Mucosa of descending colon (tissue), 3 donors: ENCODE results near the gene COL9A1. TPM values are rescaled to one million over a fixed set of nuclear protein-coding genes. Genes with fewer than 3 reads are reported as not detected.
"Not testable (repeated sequence)": the region's sequence is repeated elsewhere in the genome, so short reads cannot be mapped to it uniquely, and the experiment has no call there.

Source experiments
- ATAC-seq: fragments of 200-7000 bp; cut with Tn5 transposase; one replicate; pipeline ENCODE4 v1.9.1; 2020; ENCODE audit warnings: mild to moderate bottlenecking, moderate library complexity
- DNase-seq, 3 donors: peaks; one replicate each; pipeline ENCODE4 v3.0.0-alpha.2; 2020
- H3K36me3 ChIP-seq: fragments of 200-600 bp; one replicate; pipeline ENCODE4 v1.8.0; 2021; ENCODE audit warnings: low read depth, mild to moderate bottlenecking
- H3K4me1 ChIP-seq: fragments of 200-600 bp; one replicate; pipeline ENCODE4 v1.8.0; 2021; ENCODE audit warnings: low read depth, mild to moderate bottlenecking
- H3K4me3 ChIP-seq: fragments of 200-600 bp; one replicate; pipeline ENCODE4 v1.8.0; 2021; ENCODE audit warnings: mild to moderate bottlenecking
- H3K9me3 ChIP-seq: fragments of 200-600 bp; one replicate; pipeline ENCODE4 v1.8.0; 2021; ENCODE audit warnings: mild to moderate bottlenecking
- intact Hi-C, 2 donors: fragments of 100-400 bp; cut with DNase I in 1 of 2; cut with micrococcal nuclease in 1 of 2; formaldehyde crosslinking; loops; one replicate each; pipeline versions ENCODE4 v1.11.0 to v1.11.1; 2022; cut with DNase I, micrococcal nuclease
- total RNA-seq, 3 donors: library from RNA; stranded (reverse); fragmentation: NEBNext Ultra II Directional in 2 of 3; extraction: Animal tissue kit (Norgen Biotek cat#: 25700) in 2 of 3; gene quantifications; one replicate each; pipeline versions ENCODE4 v1.2.1 to v1.2.4, GENCODE V29; 2021 to 2023
- TF ChIP-seq, protein P1 (sequence below): fragments of 200-600 bp; IDR thresholded peaks from one replicate; pipeline ENCODE4 v1.8.0; 2022; ENCODE audit warnings: antibody characterized with exemption, mild to moderate bottlenecking
- donor health status: DM: no; HTN: no; CAD: no; lungs with moderate emphysema.
- donor health status: DM: no; HTN: no; CAD: no.
- donor health status: DM: no; HTN: yes; CAD: no.

The COL9A1 gene
- total RNA-seq, 3 donors from 2014 or later: 0.32 to 1.8 (median 0.96) TPM

GRCh38 chr6:70337743-70338105 lies 34.8 kb upstream of the COL9A1 start:
- H3K4me3 ChIP-seq: no peak overlapping the region
- H3K9me3 ChIP-seq: peaks cover 4% of the 10 kb centered on the region
- TF ChIP-seq, protein P1, sequence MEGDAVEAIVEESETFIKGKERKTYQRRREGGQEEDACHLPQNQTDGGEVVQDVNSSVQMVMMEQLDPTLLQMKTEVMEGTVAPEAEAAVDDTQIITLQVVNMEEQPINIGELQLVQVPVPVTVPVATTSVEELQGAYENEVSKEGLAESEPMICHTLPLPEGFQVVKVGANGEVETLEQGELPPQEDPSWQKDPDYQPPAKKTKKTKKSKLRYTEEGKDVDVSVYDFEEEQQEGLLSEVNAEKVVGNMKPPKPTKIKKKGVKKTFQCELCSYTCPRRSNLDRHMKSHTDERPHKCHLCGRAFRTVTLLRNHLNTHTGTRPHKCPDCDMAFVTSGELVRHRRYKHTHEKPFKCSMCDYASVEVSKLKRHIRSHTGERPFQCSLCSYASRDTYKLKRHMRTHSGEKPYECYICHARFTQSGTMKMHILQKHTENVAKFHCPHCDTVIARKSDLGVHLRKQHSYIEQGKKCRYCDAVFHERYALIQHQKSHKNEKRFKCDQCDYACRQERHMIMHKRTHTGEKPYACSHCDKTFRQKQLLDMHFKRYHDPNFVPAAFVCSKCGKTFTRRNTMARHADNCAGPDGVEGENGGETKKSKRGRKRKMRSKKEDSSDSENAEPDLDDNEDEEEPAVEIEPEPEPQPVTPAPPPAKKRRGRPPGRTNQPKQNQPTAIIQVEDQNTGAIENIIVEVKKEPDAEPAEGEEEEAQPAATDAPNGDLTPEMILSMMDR: no peak
- no peaks in the 10 kb centered on the region for H3K36me3 ChIP-seq
- intact Hi-C loops: no loop called here
- H3K4me1 ChIP-seq: no peaks in the 10 kb centered on the region
- DNase-seq (no peak), ATAC-seq (no peak)

DNA sequence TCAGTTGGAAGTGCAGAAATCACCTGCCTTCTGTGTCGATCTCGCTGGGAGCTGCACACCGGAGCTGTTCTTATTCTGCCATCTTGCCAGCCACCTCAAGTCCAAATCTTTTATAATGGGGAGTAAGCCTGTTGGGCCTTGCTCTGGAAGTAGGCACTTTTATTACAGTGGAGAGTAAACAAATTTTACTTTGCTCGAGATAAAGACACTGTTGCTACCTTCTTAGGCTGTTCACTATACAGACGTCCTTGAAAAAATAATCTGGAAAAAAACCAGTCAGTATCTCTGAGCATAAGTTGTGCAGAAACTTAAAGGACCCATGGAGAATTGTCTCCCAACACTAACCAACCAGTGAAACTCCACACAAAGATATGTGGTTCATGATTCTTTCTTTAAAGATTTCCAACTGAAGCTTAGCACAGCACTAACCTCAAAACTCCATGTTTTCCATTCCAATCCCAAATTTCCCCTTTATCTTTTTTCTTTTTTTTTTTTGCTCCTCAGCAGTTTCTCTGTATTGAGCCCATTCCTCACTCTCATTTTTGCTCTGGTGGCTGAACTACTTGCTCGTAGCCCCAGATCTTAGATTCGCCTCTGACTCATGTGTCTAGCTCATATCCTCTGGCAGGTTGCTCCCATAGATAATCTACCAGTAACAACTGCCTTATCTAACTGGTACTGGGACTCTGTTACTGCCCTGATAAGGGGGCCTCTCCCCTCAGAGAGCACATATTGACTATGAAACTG lies 34.3 kb upstream of the COL9A1 start:
- intact Hi-C loops: no loop called here
- Histone ChIP-seq H3K4me3 (no peak overlapping the region), H3K36me3 (no peaks in the 10 kb centered on the region), H3K9me3 (peaks cover 4% of the 10 kb centered on the region), H3K4me1 (no peaks in the 10 kb centered on the region)
- TF ChIP-seq, protein P1: no peak
- ATAC-seq (peak; percentile 67), DNase-seq (no peak)

DNA sequence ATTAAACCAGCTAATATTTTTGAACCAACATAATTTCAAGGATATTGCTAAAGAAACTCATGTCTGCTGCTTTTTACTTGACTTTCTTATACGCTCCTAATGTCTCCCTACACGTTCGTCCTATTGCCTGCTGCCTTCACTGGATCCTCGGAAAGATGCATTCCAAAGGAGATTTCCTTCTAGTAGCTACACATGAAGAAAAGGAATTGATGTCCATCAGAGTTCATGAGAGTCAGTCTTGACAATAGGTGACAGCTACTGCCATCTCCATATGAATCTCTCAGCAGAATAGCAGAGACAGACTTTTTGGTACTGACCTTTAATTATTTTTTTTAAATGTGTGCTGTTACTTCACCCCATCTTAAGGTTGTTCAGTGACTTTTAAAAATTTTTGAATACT lies 24.2 kb upstream of the COL9A1 start:
- Histone ChIP-seq H3K4me3 (no peak overlapping the region), H3K9me3 (no peaks in the 10 kb centered on the region), H3K36me3 (no peaks in the 10 kb centered on the region), H3K4me1 (no peaks in the 10 kb centered on the region)
- intact Hi-C loops: no loop called here
- TF ChIP-seq, protein P1: no peak
- DNase-seq: no peak
- no peak for ATAC-seq

DNA sequence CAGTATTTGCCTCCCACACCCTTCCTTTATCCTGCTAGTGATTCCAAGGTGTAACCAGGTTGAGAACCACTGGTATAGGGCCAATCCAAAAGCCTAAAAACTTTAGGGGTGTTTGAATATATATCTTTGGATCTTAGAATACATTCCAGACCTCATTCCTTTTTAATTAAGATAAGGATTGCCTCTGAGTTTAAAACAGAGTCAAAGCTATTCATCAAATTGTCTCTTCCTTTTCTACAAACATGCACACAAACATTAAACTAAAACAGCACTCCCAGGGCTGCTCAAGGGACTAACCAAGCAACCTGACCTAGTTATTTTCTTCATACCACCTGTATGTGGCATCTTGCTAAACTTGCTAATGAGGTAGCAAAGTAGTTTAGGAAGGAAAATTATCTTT lies 22.1 kb upstream of the COL9A1 start:
- DNase-seq (no peak), ATAC-seq (no peak)
- Histone ChIP-seq H3K4me3 (no peak overlapping the region), H3K9me3 (no peaks in the 10 kb centered on the region), H3K36me3 (no peaks in the 10 kb centered on the region), H3K4me1 (no peaks in the 10 kb centered on the region)
- TF ChIP-seq, protein P1: no peak
- intact Hi-C loops: no loop called here

DNA sequence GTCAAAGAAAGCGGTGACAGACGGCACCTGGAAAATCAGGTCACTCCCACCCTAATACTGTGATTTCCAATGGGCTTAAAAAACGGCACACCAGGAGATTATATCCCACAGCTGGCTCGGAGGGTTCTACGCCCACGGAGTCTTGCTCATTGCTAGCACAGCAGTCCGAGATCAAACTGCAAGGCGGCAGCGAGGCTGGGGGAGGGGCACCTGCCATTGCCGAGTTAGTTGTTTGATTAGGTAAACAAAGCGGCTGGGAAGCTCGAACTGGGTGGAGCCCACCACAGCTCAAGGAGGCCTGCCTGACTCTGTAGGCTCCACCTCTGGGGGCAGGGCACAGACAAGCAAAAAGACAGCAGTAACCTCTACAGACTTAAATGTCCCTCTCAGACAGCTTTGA lies 14.9 kb upstream of the COL9A1 start:
- H3K9me3 ChIP-seq, ATAC-seq, H3K4me1 ChIP-seq, intact Hi-C loops, DNase-seq, H3K4me3 ChIP-seq, H3K36me3 ChIP-seq: not testable (repeated sequence)

- TF ChIP-seq, protein P1: no peak
- DNase-seq: no peak
- Histone ChIP-seq H3K4me1 (no peaks in the 10 kb centered on the region), H3K9me3 (no peaks in the 10 kb centered on the region), H3K4me3 (no peak overlapping the region), H3K36me3 (no peaks in the 10 kb centered on the region)
- intact Hi-C loops: no loop called here
- ATAC-seq: no peak
These were observed 12.3 kb upstream of the COL9A1 start for GRCh38 chr6:70315079-70315751.
